HG02938 (cell line): ENCODE measurements around the gene DLG1.

Experiments
- ATAC-seq: cut with Tn5 transposase; IDR thresholded peaks from one replicate; pipeline ENCODE4 v1.9.1; 2021; ENCODE audit warnings: mild to moderate bottlenecking, moderate library complexity; ENCODE audit not compliant: unreplicated experiment

The DLG1 gene

DNA sequence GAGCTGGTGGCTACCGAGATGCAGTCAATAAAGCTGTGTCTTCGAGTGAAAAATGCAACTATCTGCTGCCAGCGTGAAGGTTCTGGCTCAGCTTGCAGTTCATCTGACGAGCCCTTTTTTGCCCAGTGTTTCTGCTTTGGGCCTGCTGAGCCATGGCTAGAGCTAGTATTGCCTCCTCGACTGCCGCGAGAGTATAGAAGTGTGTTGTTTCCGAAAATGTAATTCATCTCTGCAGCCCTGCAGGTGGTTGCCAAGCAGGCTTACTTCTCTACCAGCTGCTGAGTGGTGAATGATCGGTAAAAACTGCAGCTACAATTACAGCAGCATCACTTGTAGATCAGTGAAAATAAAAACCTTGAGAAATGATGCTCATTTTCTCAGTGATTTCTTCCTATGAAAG lies 114.8 kb downstream of the DLG1 start:
- ATAC-seq: no peak

- no peak for ATAC-seq
Measured at GRCh38 chr3:197181741-197182140, 116.7 kb downstream of the DLG1 start.

DNA sequence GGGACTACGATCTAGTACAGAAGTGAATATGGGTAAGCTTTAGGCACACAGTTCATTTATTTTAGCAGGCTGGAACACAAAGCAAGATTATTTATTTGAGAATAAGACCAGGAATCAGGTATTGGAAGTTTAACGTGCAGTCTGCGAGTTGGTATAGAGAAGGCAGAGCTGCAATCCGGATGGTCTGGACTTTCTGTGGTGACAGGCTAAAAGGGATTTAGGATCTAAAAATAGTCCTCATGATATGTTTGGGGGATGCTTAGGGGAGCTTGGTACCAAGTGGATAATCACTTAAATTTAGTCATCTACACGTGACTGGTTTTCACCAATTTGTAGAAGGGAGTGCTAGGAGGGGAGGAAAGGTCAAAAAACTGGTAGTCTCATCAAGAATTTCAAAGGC lies 119.4 kb downstream of the DLG1 start:
- ATAC-seq: no peak

- ATAC-seq: no peak
Measured at GRCh38 chr3:197175503-197175902, 122.9 kb downstream of the DLG1 start.

GRCh38 chr3:197174927-197175326 lies 123.5 kb downstream of the DLG1 start:
- ATAC-seq: no peak

- no peak for ATAC-seq
Measured at GRCh38 chr3:197173620-197174019, 124.8 kb downstream of the DLG1 start.

- ATAC-seq: no peak
Measured at GRCh38 chr3:197171481-197172067, 126.8 kb downstream of the DLG1 start.

- ATAC-seq: no peak
Measured at GRCh38 chr3:197169028-197169427, 129.4 kb downstream of the DLG1 start.

- ATAC-seq: no peak
Measured at GRCh38 chr3:197168606-197169005, 129.8 kb downstream of the DLG1 start.

- ATAC-seq: no peak
Measured at GRCh38 chr3:197168063-197168462, 130.3 kb downstream of the DLG1 start.

GRCh38 chr3:197167549-197167948 lies 130.9 kb downstream of the DLG1 start:
- no peak for ATAC-seq

DNA sequence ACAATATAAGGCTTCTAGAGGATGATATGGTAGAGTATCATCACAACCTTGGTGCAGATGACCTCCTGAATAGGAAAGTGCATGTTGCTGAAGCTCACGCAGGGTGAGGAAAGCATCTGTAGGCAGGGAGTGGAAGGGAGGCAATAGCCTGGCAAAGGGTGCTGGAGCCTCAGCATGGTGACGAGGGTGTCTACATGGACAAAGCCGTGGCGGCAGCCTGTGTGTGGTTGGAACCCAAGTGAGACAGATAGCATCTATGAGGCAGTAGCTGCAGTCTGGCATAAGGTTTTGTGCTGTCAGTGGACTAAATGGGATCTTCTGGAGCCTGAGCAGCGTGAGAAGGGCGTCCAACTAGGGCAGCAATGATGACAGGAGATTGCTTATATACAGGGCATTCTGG lies 132.5 kb downstream of the DLG1 start:
- no peak for ATAC-seq

- ATAC-seq: no peak
Measured at GRCh38 chr3:197155046-197155445, 143.4 kb downstream of the DLG1 start.

DNA sequence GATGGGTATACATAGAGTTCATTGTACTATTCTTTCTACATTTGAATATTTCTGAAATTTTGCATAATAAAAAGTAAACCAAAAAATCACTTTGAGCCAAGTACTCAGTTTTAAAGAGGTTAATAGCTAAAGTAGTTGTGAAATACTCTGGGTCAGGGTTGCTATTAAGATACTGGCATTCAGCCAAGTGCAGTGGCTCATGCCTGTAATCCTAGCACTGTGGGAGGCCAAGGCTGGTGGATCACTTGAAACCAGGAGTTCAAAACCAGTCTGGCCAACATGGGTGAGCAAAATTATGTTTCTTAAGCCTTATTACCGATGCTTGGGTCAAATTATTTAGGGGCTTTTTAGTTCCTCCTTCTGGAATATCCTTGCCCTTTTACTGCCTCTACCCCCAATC lies 146.8 kb downstream of the DLG1 start:
- no peak for ATAC-seq

DNA sequence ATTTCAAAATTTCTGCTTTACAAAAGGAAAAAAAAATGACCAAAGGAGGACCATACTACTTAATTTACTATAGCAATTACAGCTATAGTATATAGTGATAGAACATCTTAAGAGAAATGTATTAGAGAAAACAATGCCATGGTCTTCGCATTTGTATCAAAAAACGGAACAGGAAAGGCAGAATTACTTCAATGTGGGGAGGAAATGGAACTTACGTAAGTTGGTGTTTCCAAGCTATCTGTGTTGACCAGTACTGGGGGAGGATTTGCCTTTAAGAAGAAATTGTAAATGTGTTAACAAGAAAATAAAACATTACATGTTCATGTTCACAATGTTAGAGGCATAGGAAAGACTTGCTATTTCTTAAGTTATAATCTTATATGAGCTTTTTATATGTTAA lies 148.9 kb downstream of the DLG1 start:
- ATAC-seq: no peak

DNA sequence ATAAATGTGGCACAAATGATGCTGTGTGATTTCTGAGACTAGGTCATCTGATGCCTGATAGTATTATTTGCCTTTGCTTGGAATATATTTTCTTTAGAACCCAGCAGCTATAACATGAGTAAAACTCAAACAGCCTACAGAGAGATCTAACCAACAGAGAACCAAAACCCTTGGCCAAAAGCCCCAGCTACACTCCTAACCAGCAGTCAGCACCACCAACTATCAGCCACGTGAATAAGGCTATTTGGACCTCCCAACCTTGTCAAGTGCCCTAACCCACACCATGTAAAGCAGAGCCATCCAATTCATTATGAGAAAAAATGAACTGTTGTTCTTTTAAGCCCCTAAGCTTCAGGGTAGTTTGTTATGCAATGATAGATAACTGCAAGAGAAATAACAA lies 154.2 kb downstream of the DLG1 start:
- no peak for ATAC-seq

GRCh38 chr3:197139586-197139985 lies 158.8 kb downstream of the DLG1 start:
- no peak for ATAC-seq

DNA sequence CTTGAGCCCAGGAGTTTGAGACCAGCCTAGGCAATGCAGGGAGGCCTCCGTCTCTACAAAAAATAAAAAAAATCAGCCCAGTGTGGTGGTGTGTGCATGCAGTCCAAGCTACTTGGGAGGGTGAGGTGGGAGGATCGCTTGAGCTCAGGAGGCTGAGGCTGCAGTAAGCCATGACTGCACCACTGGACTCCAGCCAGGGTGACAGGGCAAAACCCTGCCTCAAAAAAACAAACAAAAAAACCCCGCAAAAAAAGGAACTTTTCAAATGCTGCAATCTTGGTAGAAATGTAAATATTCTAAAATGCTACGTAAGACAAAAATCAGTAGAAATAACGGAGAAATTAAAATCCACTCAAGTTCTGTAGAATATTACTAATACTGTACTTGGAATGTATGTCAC lies 160.7 kb downstream of the DLG1 start:
- no peak for ATAC-seq

- ATAC-seq: no peak
Measured at GRCh38 chr3:197136744-197137143, 161.7 kb downstream of the DLG1 start.

DNA sequence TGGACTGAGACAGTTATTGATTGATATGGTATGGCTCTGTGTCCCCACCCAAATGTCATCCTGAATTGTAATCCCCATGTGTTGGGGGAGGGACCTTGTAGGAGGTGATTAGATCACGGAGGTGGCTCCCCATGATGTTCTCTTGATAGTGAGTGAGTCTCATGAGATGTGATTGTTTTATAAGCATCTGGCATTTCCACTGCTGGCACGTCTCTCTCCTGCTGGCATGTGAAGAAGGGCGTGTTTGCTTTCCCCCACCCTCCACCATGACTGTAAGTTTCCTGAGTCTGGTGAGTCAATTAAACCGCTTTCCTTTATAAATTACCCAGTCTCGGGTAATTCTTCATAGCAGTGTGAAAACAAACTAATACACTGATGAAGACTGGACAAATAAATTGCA lies 163.2 kb downstream of the DLG1 start:
- no peak for ATAC-seq

DNA sequence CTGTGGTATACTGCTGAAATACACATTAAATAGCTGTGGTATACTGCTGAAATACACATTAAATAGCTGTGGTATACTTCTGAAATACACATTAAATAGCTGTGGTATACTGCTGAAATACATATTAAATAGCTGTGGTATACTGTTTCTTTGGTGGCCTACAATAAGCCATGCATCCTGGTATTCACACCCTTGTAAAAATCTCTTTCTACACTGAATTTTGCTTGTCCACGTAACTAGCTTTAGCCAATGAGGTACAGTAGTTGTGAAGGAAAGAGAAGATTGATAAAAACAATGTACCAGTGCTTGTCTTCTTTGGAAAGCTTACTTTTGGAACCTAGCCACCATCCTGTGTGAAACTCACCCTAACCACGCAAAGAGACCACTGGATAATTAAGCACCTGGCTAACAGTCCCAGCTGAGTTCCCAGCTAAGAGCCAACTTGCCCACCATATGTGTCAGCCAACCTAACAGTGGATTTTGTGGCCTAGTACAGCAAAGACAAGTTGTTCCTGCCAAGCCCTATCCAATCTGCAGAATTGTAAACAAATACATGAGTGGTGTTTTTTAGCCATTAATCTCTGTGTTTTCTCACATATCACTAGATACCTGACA lies 165.4 kb downstream of the DLG1 start:
- no peak for ATAC-seq

DNA sequence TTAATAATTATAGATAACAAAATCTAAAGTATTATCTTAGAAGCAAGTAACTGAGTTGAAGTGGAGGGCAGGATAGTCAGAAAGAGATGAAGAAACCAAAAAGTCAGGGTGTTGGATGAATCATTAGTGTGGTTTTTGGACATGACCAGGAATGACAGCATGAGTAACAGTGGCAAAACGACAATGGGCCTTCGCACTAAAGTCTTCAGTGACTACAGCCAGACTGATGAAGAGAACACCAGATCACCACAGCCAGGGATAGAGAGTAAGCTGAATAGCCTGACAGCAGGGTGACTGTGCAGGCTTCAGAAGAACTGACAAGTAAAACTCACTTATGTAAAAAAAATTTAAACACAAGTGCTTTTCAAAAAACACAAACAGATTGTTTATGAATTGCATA lies 172.8 kb downstream of the DLG1 start:
- ATAC-seq: no peak

DNA sequence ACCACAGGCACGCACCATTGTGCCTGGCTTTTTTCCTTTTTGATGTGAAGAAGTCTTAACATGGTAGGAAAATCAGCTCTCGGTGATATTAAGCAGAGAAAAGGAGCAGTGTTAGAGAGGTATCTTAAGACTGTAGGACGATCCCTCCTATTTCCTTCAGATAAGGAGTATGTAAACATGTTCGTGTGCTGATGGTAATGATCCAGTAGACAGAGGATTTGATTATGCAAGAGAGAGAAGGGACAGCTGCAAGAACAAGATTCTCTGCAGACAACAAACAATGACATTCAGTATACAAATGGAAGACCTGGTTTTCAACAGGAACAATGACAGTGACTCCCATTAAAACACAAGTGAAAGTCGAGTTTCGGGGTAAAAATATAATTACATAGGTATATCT lies 173.7 kb downstream of the DLG1 start:
- no peak for ATAC-seq
